ENCODE results near the gene AP5B1. TPM values are rescaled to one million over a fixed set of nuclear protein-coding genes. Genes with fewer than 3 reads are reported as not detected.

AP5B1 gene
- total and polyA plus RNA-seq, 9 of the 15 experiments (the other 6 are each of a cell fraction or from before 2014, with no cell fraction given), result 0.51 to 24.2 (median 5.1) TPM

GRCh38 chr11:65811764-65812475, 31.1 kb upstream of the AP5B1 start (continued):
- no peak for TF ChIP-seq CEBPG (CRISPR knock-in tag; IDR thresholded peaks at IDR 0.05)
- peak; percentile 30 to 58; a peak in 1 of 4 replicates for TF ChIP-seq CEBPG (tag; conservative IDR thresholded peaks at IDR 0.05 in 1 of 2, IDR thresholded peaks at IDR 0.05 in 1 of 2)
- peak; percentile 11; the same call in 1 of the 2 replicates for TF ChIP-seq ATF3 (IDR thresholded peaks at IDR 0.05)
- no peak for TF ChIP-seq ATF3 (CRISPR knock-in tag; conservative IDR thresholded peaks at IDR 0.05)

GRCh38 chr11:65810046-65810868, 29.5 kb upstream of the AP5B1 start:
- Histone ChIP-seq H3K4me2 (ENCODE audit: insufficient read depth, low read length) (no peak overlapping the region), H3K9me1 (ENCODE audit: control insufficient read depth, insufficient read depth, low read length) (no peaks in the 10 kb centered on the region), H3K27me3 (ENCODE audit: control insufficient read depth in 2 of 2, insufficient read depth in 2 of 2, low read length in 2 of 2) (peaks cover 37 to 48% of the 10 kb centered on the region in 2 experiments; a peak in 4 of 5 replicates), H3K79me2 (ENCODE audit: control insufficient read depth, insufficient read depth, low read length) (no peaks in the 10 kb centered on the region), H2AFZ (ENCODE audit: low read depth, low read length) (no peak overlapping the region), H3K9me3 (replicated peaks; ENCODE audit: control insufficient read depth, insufficient read depth, low read depth, low read length) (no peaks in the 10 kb centered on the region), H3K4me3 (no peak overlapping the region), H4K20me1 (replicated peaks; ENCODE audit: control insufficient read depth, insufficient read depth, low read length) (0 out of 2 replicates have a peak, but pooled peaks cover 5% of the 10 kb centered on the region), H3K27ac (ENCODE audit: extremely low read depth, low read depth, low read length) (no peak overlapping the region), H3K4me1 (replicated peaks in 1 of 2; ENCODE audit: control insufficient read depth in 2 of 2, insufficient read depth in 2 of 2, low read length in 2 of 2) (peaks cover 4 to 9% of the 10 kb centered on the region in 2 experiments; a peak in 3 of 5 replicates), H3K36me3 (ENCODE audit: control insufficient read depth, insufficient read depth, low read length) (no peaks in the 10 kb centered on the region), H3K9ac (ENCODE audit: insufficient read depth in 1 of 2, low read depth in 2 of 2, low read length in 2 of 2) (no peak overlapping the region)
- no TSS peak for BruUV-seq (replicated peaks)
- 38% methylated on average over 20 of the region's 23 CpGs for WGBS (ENCODE audit: insufficient coverage, low coverage, missing lambda C conversion rate)
- DNase-seq (ENCODE audit: extremely low read depth in 1 of 4, low spot score in 3 of 4) (no peak), ATAC-seq (peak; percentile 58; the same call in 2 of the 3 replicates), FAIRE-seq (no peak)
- ChIA-PET CTCF (ENCODE audit: low intra/inter-chr PET ratio) (no interaction called here), POLR2A (interaction anchor here (1.5 kb wide), 1 partner anchor 30 kb away, joined by 4 read pairs; the partner anchor contains the start of gene AP5B1)
- intact Hi-C loops (cut with micrococcal nuclease) (loop anchor here (10.0 kb wide), 1 partner anchor 265 kb away; no protein-coding TSS in a partner anchor), in situ Hi-C loops (cut with MboI) (no loop called here)
- no peak for TF ChIP-seq SMARCC2 (IDR thresholded peaks at IDR 0.05; ENCODE audit: low read depth)
- no peak for TF ChIP-seq ZBTB33 (CRISPR knock-in tag; IDR thresholded peaks at IDR 0.05)
- TF ChIP-seq ZFP30 (CRISPR knock-in tag; IDR thresholded peaks at IDR 0.05; ENCODE audit: borderline replicate concordance), result no peak
- TF ChIP-seq HNRNPH1 (optimal IDR thresholded peaks at IDR 0.05; ENCODE audit: low read depth, low read length), result no peak
- TF ChIP-seq CTCF (IDR thresholded peaks at IDR 0.05 in 2 of 3, conservative IDR thresholded peaks at IDR 0.05 in 1 of 3; ENCODE audit: insufficient read depth in 2 of 3, low read depth in 1 of 3, low read length in 3 of 3), result peak in 2 of 3 experiments; percentile 14 to 32; a peak in 1 of 6 replicates
- TF ChIP-seq ARNT (IDR thresholded peaks at IDR 0.05), result no peak
- TF ChIP-seq BRF2 (IDR thresholded peaks at IDR 0.05; ENCODE audit: borderline replicate concordance, insufficient read depth, insufficient read length), result no peak
